ENCODE data around the gene EEF2K.

EEF2K gene

DNA sequence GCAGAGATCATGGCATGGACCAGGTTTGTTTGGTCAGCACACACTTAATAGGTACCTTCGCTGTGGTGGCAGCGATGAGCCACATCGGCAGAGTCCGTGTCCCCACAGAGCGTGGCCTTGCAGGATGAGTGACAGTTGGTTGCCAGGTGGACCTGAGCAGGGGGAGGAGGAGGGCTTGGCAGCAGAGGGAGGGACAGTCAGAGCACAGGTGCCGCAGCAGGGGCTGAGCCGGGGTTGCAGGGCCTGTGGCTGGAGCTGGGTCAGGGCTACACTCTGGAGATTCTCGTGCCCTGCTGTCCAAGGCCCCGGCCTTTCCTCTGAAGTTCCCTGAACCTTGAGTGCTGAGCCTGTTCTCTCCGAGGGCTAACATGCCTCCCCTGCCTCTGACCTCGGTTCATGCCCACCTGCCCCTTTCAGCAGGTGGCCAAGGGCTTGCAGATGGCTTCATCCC lies 116.0 kb downstream of the EEF2K start:
- TF ChIP-seq TAF1 (IDR thresholded peaks at IDR 0.05; ENCODE audit: borderline replicate concordance, insufficient read depth, low read length) (no peak), SIN3A (IDR thresholded peaks at IDR 0.05; ENCODE audit: borderline replicate concordance, insufficient read depth, low read length) (no peak), FOXP2 (optimal IDR thresholded peaks at IDR 0.05; ENCODE audit: borderline replicate concordance, extremely low read depth, extremely low read length, insufficient read depth) (no peak), POLR2AphosphoS5 (IDR thresholded peaks at IDR 0.05; ENCODE audit: low read depth, low read length) (no peak)
- TF ChIP-seq, protein P1, sequence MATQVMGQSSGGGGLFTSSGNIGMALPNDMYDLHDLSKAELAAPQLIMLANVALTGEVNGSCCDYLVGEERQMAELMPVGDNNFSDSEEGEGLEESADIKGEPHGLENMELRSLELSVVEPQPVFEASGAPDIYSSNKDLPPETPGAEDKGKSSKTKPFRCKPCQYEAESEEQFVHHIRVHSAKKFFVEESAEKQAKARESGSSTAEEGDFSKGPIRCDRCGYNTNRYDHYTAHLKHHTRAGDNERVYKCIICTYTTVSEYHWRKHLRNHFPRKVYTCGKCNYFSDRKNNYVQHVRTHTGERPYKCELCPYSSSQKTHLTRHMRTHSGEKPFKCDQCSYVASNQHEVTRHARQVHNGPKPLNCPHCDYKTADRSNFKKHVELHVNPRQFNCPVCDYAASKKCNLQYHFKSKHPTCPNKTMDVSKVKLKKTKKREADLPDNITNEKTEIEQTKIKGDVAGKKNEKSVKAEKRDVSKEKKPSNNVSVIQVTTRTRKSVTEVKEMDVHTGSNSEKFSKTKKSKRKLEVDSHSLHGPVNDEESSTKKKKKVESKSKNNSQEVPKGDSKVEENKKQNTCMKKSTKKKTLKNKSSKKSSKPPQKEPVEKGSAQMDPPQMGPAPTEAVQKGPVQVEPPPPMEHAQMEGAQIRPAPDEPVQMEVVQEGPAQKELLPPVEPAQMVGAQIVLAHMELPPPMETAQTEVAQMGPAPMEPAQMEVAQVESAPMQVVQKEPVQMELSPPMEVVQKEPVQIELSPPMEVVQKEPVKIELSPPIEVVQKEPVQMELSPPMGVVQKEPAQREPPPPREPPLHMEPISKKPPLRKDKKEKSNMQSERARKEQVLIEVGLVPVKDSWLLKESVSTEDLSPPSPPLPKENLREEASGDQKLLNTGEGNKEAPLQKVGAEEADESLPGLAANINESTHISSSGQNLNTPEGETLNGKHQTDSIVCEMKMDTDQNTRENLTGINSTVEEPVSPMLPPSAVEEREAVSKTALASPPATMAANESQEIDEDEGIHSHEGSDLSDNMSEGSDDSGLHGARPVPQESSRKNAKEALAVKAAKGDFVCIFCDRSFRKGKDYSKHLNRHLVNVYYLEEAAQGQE (IDR thresholded peaks at IDR 0.05; ENCODE audit: insufficient read depth in 1 of 2, low read depth in 2 of 2, low read length in 2 of 2): no peak

DNA sequence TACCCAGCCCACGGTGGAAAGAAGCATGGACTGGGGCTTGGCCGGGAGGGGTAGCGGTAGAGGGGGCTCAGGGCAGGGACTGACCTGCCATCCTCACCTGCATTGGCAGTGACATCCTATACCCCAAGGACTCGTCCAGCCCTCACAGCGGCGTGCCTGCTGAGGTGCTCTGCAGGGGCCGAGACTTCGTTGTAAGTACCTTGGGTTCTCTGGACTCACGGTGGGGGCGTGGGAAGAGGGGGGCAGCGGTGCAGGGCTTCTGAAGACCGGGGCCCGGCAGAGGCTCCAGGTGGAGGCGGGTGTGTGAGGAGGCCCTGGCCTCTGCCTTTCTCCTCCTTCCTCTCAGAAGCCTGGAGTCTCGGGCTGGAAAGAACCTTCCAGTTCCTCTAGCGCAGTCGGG lies 116.7 kb downstream of the EEF2K start:
- TF ChIP-seq, protein P1 (IDR thresholded peaks at IDR 0.05; ENCODE audit: insufficient read depth in 1 of 2, low read depth in 2 of 2, low read length in 2 of 2): no peak
- TF ChIP-seq SIN3A (IDR thresholded peaks at IDR 0.05; ENCODE audit: borderline replicate concordance, insufficient read depth, low read length): no peak
- TF ChIP-seq TAF1 (IDR thresholded peaks at IDR 0.05; ENCODE audit: borderline replicate concordance, insufficient read depth, low read length): no peak
- no peak for TF ChIP-seq FOXP2 (optimal IDR thresholded peaks at IDR 0.05; ENCODE audit: borderline replicate concordance, extremely low read depth, extremely low read length, insufficient read depth)
- no peak for TF ChIP-seq POLR2AphosphoS5 (IDR thresholded peaks at IDR 0.05; ENCODE audit: low read depth, low read length)

DNA sequence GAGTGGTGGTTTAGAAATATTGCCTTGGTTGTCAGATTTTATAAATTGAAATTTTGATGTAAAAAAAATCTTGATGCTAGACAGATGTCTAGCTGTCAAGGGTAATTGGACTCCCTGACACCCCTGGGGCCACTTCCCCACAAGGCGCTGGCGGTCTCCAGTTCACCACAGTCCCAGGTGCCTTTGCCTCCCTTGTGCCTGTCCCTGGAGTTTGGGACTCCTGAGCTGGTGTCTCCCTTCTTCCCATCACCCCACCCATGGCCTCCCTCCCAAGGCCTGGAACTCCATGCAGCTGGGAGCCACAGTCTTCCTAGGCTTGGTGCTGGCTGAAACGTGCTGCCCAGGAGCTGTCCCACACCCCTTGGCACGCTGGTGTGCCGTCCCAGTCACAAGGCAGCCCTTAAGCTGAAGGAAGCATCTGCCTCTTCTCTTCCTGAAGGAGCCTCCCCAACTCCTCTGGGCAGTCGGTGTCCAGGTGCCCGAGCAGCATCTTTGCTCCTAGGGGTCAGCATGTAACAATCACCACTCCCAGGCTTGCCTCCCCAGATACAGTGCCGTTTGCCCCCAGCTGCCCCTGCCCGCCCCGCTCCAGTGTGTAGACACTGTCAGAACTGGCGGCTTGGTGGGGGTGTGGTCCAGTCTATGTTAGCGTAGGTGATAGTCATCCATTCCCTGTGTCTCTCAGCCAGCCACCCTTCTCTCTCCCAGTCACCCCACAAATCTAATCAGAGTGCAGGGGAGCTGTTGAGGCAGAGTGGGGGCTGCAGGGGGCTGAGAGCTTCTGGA lies 117.3 kb downstream of the EEF2K start:
- TF ChIP-seq FOXP2 (optimal IDR thresholded peaks at IDR 0.05; ENCODE audit: borderline replicate concordance, extremely low read depth, extremely low read length, insufficient read depth): no peak
- TF ChIP-seq POLR2AphosphoS5 (IDR thresholded peaks at IDR 0.05; ENCODE audit: low read depth, low read length): no peak
- TF ChIP-seq TAF1 (IDR thresholded peaks at IDR 0.05; ENCODE audit: borderline replicate concordance, insufficient read depth, low read length): no peak

DNA sequence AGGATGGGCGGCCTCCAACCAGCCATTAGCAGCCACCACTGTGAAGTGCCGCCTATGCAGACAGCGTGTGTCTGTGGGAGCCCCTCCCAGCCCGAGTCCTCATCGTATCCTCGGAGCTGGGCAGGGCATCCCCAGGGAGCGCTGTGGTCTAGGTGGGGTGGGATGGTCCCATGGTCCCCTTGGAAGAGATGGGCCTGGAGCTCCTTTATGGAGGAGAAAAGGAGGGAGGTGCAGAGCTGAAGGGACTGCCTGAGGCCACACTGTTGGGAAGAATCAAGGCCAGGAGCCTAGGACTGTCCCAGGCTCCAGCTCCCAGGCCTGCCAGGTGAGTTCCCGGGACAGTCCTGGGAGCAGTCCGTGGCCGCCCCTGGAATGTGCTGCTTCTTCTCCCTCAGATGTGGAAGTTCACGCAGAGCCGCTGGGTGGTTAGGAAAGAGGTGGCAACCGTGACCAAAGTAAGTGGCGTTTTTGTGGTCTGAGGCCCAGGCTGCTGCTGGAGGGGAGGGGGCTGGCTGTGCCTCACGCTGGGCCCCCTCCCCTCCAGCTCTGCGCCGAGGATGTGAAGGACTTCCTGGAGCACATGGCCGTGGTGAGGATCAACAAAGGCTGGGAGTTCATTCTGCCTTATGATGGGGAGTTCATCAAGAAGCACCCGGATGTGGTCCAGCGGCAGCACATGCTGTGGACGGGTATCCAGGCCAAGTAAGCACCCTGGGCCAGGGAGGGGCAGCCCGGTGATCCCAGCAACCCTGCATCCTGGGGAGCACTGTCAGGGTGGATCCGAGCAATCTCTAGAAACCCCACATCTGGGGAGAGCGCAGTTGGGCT lies 118.1 kb downstream of the EEF2K start:
- TF ChIP-seq TAF1 (IDR thresholded peaks at IDR 0.05; ENCODE audit: borderline replicate concordance, insufficient read depth, low read length) (no peak), SIN3A (IDR thresholded peaks at IDR 0.05; ENCODE audit: borderline replicate concordance, insufficient read depth, low read length) (no peak)

DNA sequence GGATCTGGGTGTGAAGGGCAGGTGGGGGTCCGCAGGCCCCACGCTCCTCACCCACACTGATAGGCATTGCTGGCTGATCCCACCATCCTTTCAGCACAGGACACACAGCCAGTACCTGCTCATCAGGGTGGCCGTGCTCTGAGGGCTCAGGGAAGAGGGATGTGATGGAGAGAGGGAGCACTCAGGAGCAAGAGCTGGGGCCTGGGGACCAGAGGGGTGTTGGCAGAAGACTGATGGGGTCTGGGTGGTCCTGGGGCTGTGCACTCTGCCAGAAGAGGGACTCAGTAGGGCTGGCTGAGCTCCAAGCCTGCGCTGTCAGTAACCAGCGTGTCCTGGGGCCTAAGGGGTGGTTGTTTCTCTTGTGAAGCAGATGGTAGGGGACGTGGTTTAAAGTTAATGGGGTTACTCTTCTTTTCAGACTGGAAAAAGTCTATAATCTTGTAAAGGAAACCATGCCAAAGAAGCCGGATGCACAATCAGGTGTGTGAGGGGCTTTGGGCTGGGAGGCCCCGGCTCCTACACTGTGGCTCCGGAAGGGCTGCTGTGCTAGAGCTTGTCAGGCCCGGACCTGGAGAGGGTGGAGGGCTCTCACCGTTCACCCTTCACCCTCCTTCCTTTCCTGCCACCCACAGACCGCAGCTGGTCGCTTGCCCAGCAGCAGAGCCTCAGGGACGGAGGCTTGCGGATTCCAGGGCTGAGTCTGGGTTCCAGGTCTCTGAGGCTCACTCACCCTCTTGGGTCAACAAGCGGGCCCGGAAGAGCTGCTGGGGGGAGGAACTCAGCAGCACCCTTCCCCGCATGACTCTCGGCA lies 118.9 kb downstream of the EEF2K start:
- no peak for TF ChIP-seq POLR2AphosphoS5 (IDR thresholded peaks at IDR 0.05; ENCODE audit: low read depth, low read length)
- TF ChIP-seq FOXP2 (optimal IDR thresholded peaks at IDR 0.05; ENCODE audit: borderline replicate concordance, extremely low read depth, extremely low read length, insufficient read depth): no peak
- no peak for TF ChIP-seq TAF1 (IDR thresholded peaks at IDR 0.05; ENCODE audit: borderline replicate concordance, insufficient read depth, low read length)
- TF ChIP-seq, protein P1 (IDR thresholded peaks at IDR 0.05; ENCODE audit: insufficient read depth in 1 of 2, low read depth in 2 of 2, low read length in 2 of 2): no peak
- TF ChIP-seq SIN3A (IDR thresholded peaks at IDR 0.05; ENCODE audit: borderline replicate concordance, insufficient read depth, low read length): no peak
